ENCODE measurements around the gene SERPINE1. TPM values are rescaled to one million over a fixed set of nuclear protein-coding genes. Genes with fewer than 3 reads are reported as not detected.

Gene SERPINE1
- total and polyA plus RNA-seq, 2 of the 8 experiments (the other 6 are each of a cell fraction or from before 2014, with no cell fraction given) = 3.7 to 5.6 TPM

- TF ChIP-seq CTCF (IDR thresholded peaks at IDR 0.05; ENCODE audit: control extremely low read depth in 1 of 3, insufficient read depth in 1 of 3, low read depth in 1 of 3, low read length in 3 of 3) (no peak), ATF3 (IDR thresholded peaks at IDR 0.05; ENCODE audit: insufficient read depth, low read depth, low read length) (no peak), RBBP5 (IDR thresholded peaks at IDR 0.05; ENCODE audit: borderline replicate concordance, low read depth, low read length) (no peak), SP2 (IDR thresholded peaks at IDR 0.05; ENCODE audit: low read length) (no peak)
These were observed 1.3 kb downstream of the SERPINE1 start (continued) for GRCh38 chr7:101128040-101128834.

Data from H1 (cell line).